Memory B cell (primary cell): ENCODE measurements around the gene KAT5.
A peak's percentile ranks its signal among the peaks of the same experiment; 100 is the strongest.
"Not testable (repeated sequence)": the region's sequence is repeated elsewhere in the genome, so short reads cannot be mapped to it uniquely, and the experiment has no call there.

ENCODE experiments used
- ATAC-seq: fragments of 150-1000 bp; cut with Tn5 transposase; 2 replicates; pipeline ENCODE4 v1.10.0; 2021; ENCODE audit warnings: low read depth, mild to moderate bottlenecking, moderate library complexity
- DNase-seq, 2 donors: peaks; one replicate each; pipeline ENCODE4 v3.0.0; 2022; ENCODE audit warnings: low spot score in 2 of 2
- H3K27ac Mint-ChIP-seq: one replicate; pipeline ENCODE4 v1.8.0; 2022; ENCODE audit warnings: mild to moderate bottlenecking, moderate library complexity, mixed read lengths
- H3K27me3 Mint-ChIP-seq: one replicate; pipeline ENCODE4 v1.8.0; 2022; ENCODE audit warnings: mixed read lengths
- H3K36me3 Mint-ChIP-seq: one replicate; pipeline ENCODE4 v1.8.0; 2022; ENCODE audit warnings: mild to moderate bottlenecking, mixed read lengths
- H3K4me1 Mint-ChIP-seq: one replicate; pipeline ENCODE4 v1.8.0; 2022; ENCODE audit warnings: mixed read lengths
- H3K4me3 Mint-ChIP-seq: one replicate; pipeline ENCODE4 v1.8.0; 2022; ENCODE audit warnings: mild to moderate bottlenecking, moderate library complexity, mixed read lengths
- H3K9me3 Mint-ChIP-seq: one replicate; pipeline ENCODE4 v1.8.0; 2022; ENCODE audit warnings: mixed read lengths

KAT5 gene

GRCh38 chr11:65698205-65698604 is 13.8 kb upstream of the KAT5 start:
- peaks cover 2% of the 10 kb centered on the region for H3K9me3 Mint-ChIP-seq
- H3K4me1 Mint-ChIP-seq: peaks cover 12% of the 10 kb centered on the region
- DNase-seq: no peak
- H3K4me3 Mint-ChIP-seq: no peak overlapping the region
- peaks cover 5% of the 10 kb centered on the region for H3K27me3 Mint-ChIP-seq
- no peaks in the 10 kb centered on the region for H3K36me3 Mint-ChIP-seq
- H3K27ac Mint-ChIP-seq: peak overlapping the region; percentile 21
- no peak for ATAC-seq

GRCh38 chr11:65699306-65699705 is 12.7 kb upstream of the KAT5 start:
- H3K27me3 Mint-ChIP-seq: peaks cover 5% of the 10 kb centered on the region
- ATAC-seq (no peak), DNase-seq (no peak)
- H3K36me3 Mint-ChIP-seq: no peaks in the 10 kb centered on the region
- H3K4me1 Mint-ChIP-seq: peaks cover 12% of the 10 kb centered on the region
- no peak overlapping the region for H3K27ac Mint-ChIP-seq
- no peak overlapping the region for H3K4me3 Mint-ChIP-seq
- peaks cover 2% of the 10 kb centered on the region for H3K9me3 Mint-ChIP-seq

- ATAC-seq (peak; percentile 97), DNase-seq (peak in 1 of 2 donors; percentile 31)
- Mint-ChIP-seq H3K36me3 (no peaks in the 10 kb centered on the region), H3K27me3 (peaks cover 5% of the 10 kb centered on the region), H3K27ac (no peak overlapping the region), H3K4me3 (no peak overlapping the region), H3K4me1 (peaks cover 12% of the 10 kb centered on the region), H3K9me3 (peaks cover 2% of the 10 kb centered on the region)
Observed at GRCh38 chr11:65700399-65700798, 11.7 kb upstream of the KAT5 start.

- Mint-ChIP-seq H3K9me3 (peaks cover 2% of the 10 kb centered on the region), H3K27ac (no peak overlapping the region), H3K36me3 (no peaks in the 10 kb centered on the region), H3K27me3 (peaks cover 5% of the 10 kb centered on the region), H3K4me3 (no peak overlapping the region), H3K4me1 (peaks cover 12% of the 10 kb centered on the region)
- ATAC-seq (no peak), DNase-seq (no peak)
Observed at GRCh38 chr11:65701686-65702085, 10.4 kb upstream of the KAT5 start.

GRCh38 chr11:65703846-65704245 is 8.2 kb upstream of the KAT5 start:
- DNase-seq (no peak), ATAC-seq (no peak)
- H3K9me3 Mint-ChIP-seq: peaks cover 2% of the 10 kb centered on the region
- H3K27me3 Mint-ChIP-seq: peaks cover 2% of the 10 kb centered on the region
- H3K27ac Mint-ChIP-seq: no peak overlapping the region
- H3K4me1 Mint-ChIP-seq: peaks cover 16% of the 10 kb centered on the region
- H3K4me3 Mint-ChIP-seq: no peak overlapping the region
- no peaks in the 10 kb centered on the region for H3K36me3 Mint-ChIP-seq

- not testable (repeated sequence) for H3K27me3 Mint-ChIP-seq, H3K9me3 Mint-ChIP-seq, H3K36me3 Mint-ChIP-seq, H3K4me1 Mint-ChIP-seq
- DNase-seq: peak; percentile 66 to 73
- Mint-ChIP-seq H3K27ac (peak overlapping the region; percentile 9), H3K4me3 (peak overlapping the region; percentile 72)
- peak; percentile 54 for ATAC-seq
Observed at GRCh38 chr11:65706303-65706763, 5.7 kb upstream of the KAT5 start.

GRCh38 chr11:65707002-65707401 is 5.0 kb upstream of the KAT5 start:
- peak overlapping the region; percentile 9 for H3K27ac Mint-ChIP-seq
- not testable (repeated sequence) for ATAC-seq

GRCh38 chr11:65708451-65708850 is 3.6 kb upstream of the KAT5 start:
- Mint-ChIP-seq H3K27me3 (no peaks in the 10 kb centered on the region), H3K4me1 (peaks cover 7% of the 10 kb centered on the region), H3K27ac (no peak overlapping the region), H3K36me3 (peaks cover 2% of the 10 kb centered on the region), H3K4me3 (no peak overlapping the region), H3K9me3 (no peaks in the 10 kb centered on the region)
- ATAC-seq (no peak), DNase-seq (no peak)

More at GRCh38 chr11:65707002-65707401, 5.0 kb upstream of the KAT5 start:
- DNase-seq, H3K27me3 Mint-ChIP-seq, H3K4me1 Mint-ChIP-seq, H3K9me3 Mint-ChIP-seq, H3K36me3 Mint-ChIP-seq: not testable (repeated sequence)
- peak overlapping the region; percentile 60 for H3K4me3 Mint-ChIP-seq

- Mint-ChIP-seq H3K4me1 (peaks cover 10% of the 10 kb centered on the region), H3K27ac (no peak overlapping the region), H3K36me3 (peaks cover 8% of the 10 kb centered on the region), H3K9me3 (no peaks in the 10 kb centered on the region), H3K4me3 (no peak overlapping the region), H3K27me3 (no peaks in the 10 kb centered on the region)
- DNase-seq (no peak), ATAC-seq (no peak)
Observed at GRCh38 chr11:65709661-65710060, 2.4 kb upstream of the KAT5 start.

- Mint-ChIP-seq H3K36me3 (peaks cover 14% of the 10 kb centered on the region), H3K4me1 (peaks cover 14% of the 10 kb centered on the region), H3K27me3 (no peaks in the 10 kb centered on the region), H3K9me3 (no peaks in the 10 kb centered on the region), H3K27ac (no peak overlapping the region), H3K4me3 (no peak overlapping the region)
- no peak for ATAC-seq
- DNase-seq: no peak
Observed at GRCh38 chr11:65710421-65710820, 1.6 kb upstream of the KAT5 start.

GRCh38 chr11:65712633-65713076 is 603 bp downstream of the KAT5 start:
- Mint-ChIP-seq H3K4me3 (peak overlapping the region; percentile 92), H3K27ac (peak overlapping the region; percentile 99), H3K4me1 (peaks cover 15% of the 10 kb centered on the region), H3K27me3 (no peaks in the 10 kb centered on the region), H3K36me3 (peaks cover 25% of the 10 kb centered on the region), H3K9me3 (no peaks in the 10 kb centered on the region)
- ATAC-seq (no peak), DNase-seq (no peak)

- no peaks in the 10 kb centered on the region for H3K27me3 Mint-ChIP-seq
Observed at GRCh38 chr11:65713212-65713969, 1.3 kb downstream of the KAT5 start.

GRCh38 chr11:65714433-65714832 is 2.4 kb downstream of the KAT5 start:
- no peak overlapping the region for H3K27ac Mint-ChIP-seq
- ATAC-seq (no peak), DNase-seq (no peak)

More at GRCh38 chr11:65713212-65713969, 1.3 kb downstream of the KAT5 start:
- Mint-ChIP-seq H3K9me3 (no peaks in the 10 kb centered on the region), H3K4me3 (peak overlapping the region; percentile 52), H3K36me3 (peaks cover 25% of the 10 kb centered on the region), H3K4me1 (peaks cover 19% of the 10 kb centered on the region), H3K27ac (no peak overlapping the region)
- no peak for DNase-seq
- ATAC-seq: no peak

GRCh38 chr11:65716302-65716701 is 4.2 kb downstream of the KAT5 start:
- no peak overlapping the region for H3K4me3 Mint-ChIP-seq
- H3K9me3 Mint-ChIP-seq: no peaks in the 10 kb centered on the region
- no peaks in the 10 kb centered on the region for H3K27me3 Mint-ChIP-seq
- H3K36me3 Mint-ChIP-seq: peaks cover 25% of the 10 kb centered on the region
- no peak overlapping the region for H3K27ac Mint-ChIP-seq
- ATAC-seq (no peak), DNase-seq (no peak)
- H3K4me1 Mint-ChIP-seq: peaks cover 29% of the 10 kb centered on the region

More at GRCh38 chr11:65714433-65714832, 2.4 kb downstream of the KAT5 start:
- no peaks in the 10 kb centered on the region for H3K9me3 Mint-ChIP-seq
- peaks cover 27% of the 10 kb centered on the region for H3K4me1 Mint-ChIP-seq
- no peak overlapping the region for H3K4me3 Mint-ChIP-seq
- H3K36me3 Mint-ChIP-seq: peaks cover 25% of the 10 kb centered on the region
- no peaks in the 10 kb centered on the region for H3K27me3 Mint-ChIP-seq
